HEK293 (cell line): ENCODE measurements around the gene LCN12.

ENCODE experiments used
- CTCF ChIA-PET: fragments of 350-600 bp; formaldehyde crosslinking; extraction: SDS; loops from one replicate; lab custom pipeline; 2021; ENCODE audit warnings: antibody characterized with exemption; lab: Yijun Ruan, JAX
- POLR2A ChIA-PET: fragments of 300-600 bp; formaldehyde crosslinking; extraction: SDS; loops from one replicate; lab custom pipeline; 2020; ENCODE audit warnings: antibody characterized with exemption, inconsistent platforms; lab: Yijun Ruan, JAX
- H3K27ac ChIP-seq: fragments of 200-500 bp; sonication (Bioruptor generic); 2 replicates; pipeline ENCODE4 v1.5.1; 2014; ENCODE audit warnings: low read depth, low read length, control low read depth, inconsistent platforms; ENCODE audit errors: extremely low read depth
- H3K36me3 ChIP-seq, 2 experiments: fragments of 200-500 bp in 1 of 2; sonication (Bioruptor generic) in 1 of 2; 1 replicate in 1 of 2; 2 replicates in 1 of 2; pipeline ENCODE4 v1.5.1; 2014 to 2017; ENCODE audit warnings: inconsistent platforms in 2 of 2, low read length in 2 of 2; ENCODE audit not compliant: control insufficient read depth in 2 of 2, insufficient read depth in 1 of 2
- H3K4me1 ChIP-seq: fragments of 200-500 bp; sonication (Bioruptor generic); 2 replicates; pipeline ENCODE4 v1.5.1; 2014; ENCODE audit warnings: mild to moderate bottlenecking, low read length, inconsistent platforms; ENCODE audit not compliant: control insufficient read depth, insufficient read depth
- H3K4me3 ChIP-seq: 2 replicates; pipeline ENCODE4 v1.5.1; 2011; ENCODE audit warnings: low read depth, mild to moderate bottlenecking, control low read depth, low read length, moderate library complexity
- H3K9me3 ChIP-seq: fragments of 200-500 bp; sonication (Bioruptor generic); 2 replicates; pipeline ENCODE4 v1.5.1; 2014; ENCODE audit warnings: low read depth, low read length, inconsistent platforms; ENCODE audit not compliant: control insufficient read depth, insufficient read depth
- KLF8 ChIP-seq: fragments of 450-650 bp; formaldehyde crosslinking; IDR thresholded peaks from 2 replicates; pipeline ENCODE4 v1.5.1; 2016; ENCODE audit warnings: missing biosample characterization, missing genetic modification characterization
- KLF9 ChIP-seq: fragments of 450-650 bp; formaldehyde crosslinking; IDR thresholded peaks from 2 replicates; pipeline ENCODE4 v1.5.1; 2016; ENCODE audit warnings: missing biosample characterization, missing genetic modification characterization, low read depth
- SP2 ChIP-seq: fragments of 450-650 bp; formaldehyde crosslinking; IDR thresholded peaks from 2 replicates; pipeline ENCODE4 v1.5.1; 2016; ENCODE audit warnings: missing biosample characterization, missing genetic modification characterization
- ZBTB11 ChIP-seq: fragments of 450-650 bp; formaldehyde crosslinking; conservative IDR thresholded peaks from 2 replicates; pipeline ENCODE4 v1.5.1; 2016; ENCODE audit warnings: low read depth, missing biosample characterization, missing genetic modification characterization
- ZBTB17 ChIP-seq: fragments of 450-650 bp; formaldehyde crosslinking; IDR thresholded peaks from 2 replicates; pipeline ENCODE4 v1.5.1; 2016; ENCODE audit warnings: missing biosample characterization, missing genetic modification characterization
- ZBTB44 ChIP-seq: fragments of 450-650 bp; IDR thresholded peaks from 2 replicates; pipeline ENCODE4 v1.5.1; 2018; ENCODE audit warnings: missing biosample characterization, mild to moderate bottlenecking, missing genetic modification characterization
- ZBTB8A ChIP-seq: fragments of 450-650 bp; formaldehyde crosslinking; IDR thresholded peaks from 2 replicates; pipeline ENCODE4 v1.5.1; 2016; ENCODE audit warnings: missing biosample characterization, missing genetic modification characterization
- ZFHX2 ChIP-seq: fragments of 450-650 bp; formaldehyde crosslinking; conservative IDR thresholded peaks from 2 replicates; pipeline ENCODE4 v1.5.1; 2016; ENCODE audit warnings: missing biosample characterization, missing genetic modification characterization
- ZNF10 ChIP-seq: fragments of 450-650 bp; formaldehyde crosslinking; IDR thresholded peaks from 2 replicates; pipeline ENCODE4 v1.5.1; 2017; ENCODE audit warnings: missing biosample characterization, missing genetic modification characterization
- ZNF157 ChIP-seq: fragments of 450-650 bp; formaldehyde crosslinking; IDR thresholded peaks from 2 replicates; pipeline ENCODE4 v1.5.1; 2016; ENCODE audit warnings: missing biosample characterization, missing genetic modification characterization
- ZNF214 ChIP-seq: fragments of 450-650 bp; formaldehyde crosslinking; IDR thresholded peaks from 2 replicates; pipeline ENCODE4 v1.5.1; 2017; ENCODE audit warnings: missing biosample characterization, mild to moderate bottlenecking, missing genetic modification characterization, borderline replicate concordance
- ZNF324 ChIP-seq: fragments of 450-650 bp; formaldehyde crosslinking; IDR thresholded peaks from 2 replicates; pipeline ENCODE4 v1.5.1; 2016; ENCODE audit warnings: missing biosample characterization, missing genetic modification characterization
- ZNF426 ChIP-seq: fragments of 450-650 bp; formaldehyde crosslinking; IDR thresholded peaks from 2 replicates; pipeline ENCODE4 v1.5.1; 2017; ENCODE audit warnings: missing biosample characterization, missing genetic modification characterization, mild to moderate bottlenecking, inconsistent platforms, moderate library complexity
- ZNF473 ChIP-seq: fragments of 450-650 bp; formaldehyde crosslinking; IDR thresholded peaks from 2 replicates; pipeline ENCODE4 v1.5.1; 2017; ENCODE audit warnings: missing biosample characterization, missing genetic modification characterization
- ZNF48 ChIP-seq: fragments of 450-650 bp; formaldehyde crosslinking; IDR thresholded peaks from 2 replicates; pipeline ENCODE4 v1.5.1; 2016; ENCODE audit warnings: missing biosample characterization, missing genetic modification characterization
- ZNF510 ChIP-seq: fragments of 450-650 bp; formaldehyde crosslinking; IDR thresholded peaks from 2 replicates; pipeline ENCODE4 v1.5.1; 2018; ENCODE audit warnings: mild to moderate bottlenecking, missing genetic modification characterization, missing biosample characterization; ENCODE audit not compliant: insufficient replicate concordance
- ZNF521 ChIP-seq: fragments of 450-650 bp; formaldehyde crosslinking; IDR thresholded peaks from 2 replicates; pipeline ENCODE4 v1.5.1; 2017; ENCODE audit warnings: missing biosample characterization, mild to moderate bottlenecking, missing genetic modification characterization
- ZNF658 ChIP-seq: fragments of 450-650 bp; formaldehyde crosslinking; IDR thresholded peaks from 2 replicates; pipeline ENCODE4; 2016; ENCODE audit warnings: missing biosample characterization, missing genetic modification characterization
- TF ChIP-seq, protein P1 (sequence below): fragments of 450-650 bp; formaldehyde crosslinking; IDR thresholded peaks from 2 replicates; pipeline ENCODE4 v1.5.1; 2016; ENCODE audit warnings: missing biosample characterization, missing genetic modification characterization, borderline replicate concordance
- TF ChIP-seq, protein P2 (sequence below): fragments of 450-650 bp; formaldehyde crosslinking; IDR thresholded peaks from 2 replicates; pipeline ENCODE4 v1.5.1; 2016; ENCODE audit warnings: missing biosample characterization, missing genetic modification characterization
- TF ChIP-seq, protein P3 (sequence below): fragments of 450-650 bp; formaldehyde crosslinking; IDR thresholded peaks from 2 replicates; pipeline ENCODE4 v1.5.1; 2016; ENCODE audit warnings: missing biosample characterization, missing genetic modification characterization

The LCN12 gene

DNA sequence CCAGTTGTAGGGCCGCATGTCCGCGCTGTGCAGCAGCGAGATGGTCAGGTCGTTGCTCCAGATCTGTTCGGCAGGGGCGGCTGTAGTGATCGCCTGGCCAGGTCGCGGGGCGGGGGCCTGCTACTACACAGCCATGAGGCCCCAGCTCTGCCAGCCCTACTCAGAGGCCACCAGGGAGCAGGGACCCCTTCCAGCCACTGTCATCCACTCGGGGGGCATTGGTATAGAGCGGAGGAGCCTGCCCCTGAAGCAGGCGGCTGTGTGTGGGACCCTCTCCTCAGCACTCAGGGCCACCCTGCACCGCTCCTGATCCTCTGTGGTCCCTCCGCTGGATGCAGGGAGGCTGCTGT lies 9.2 kb upstream of the LCN12 start (continued):
- TF ChIP-seq ZNF510 = no peak

DNA sequence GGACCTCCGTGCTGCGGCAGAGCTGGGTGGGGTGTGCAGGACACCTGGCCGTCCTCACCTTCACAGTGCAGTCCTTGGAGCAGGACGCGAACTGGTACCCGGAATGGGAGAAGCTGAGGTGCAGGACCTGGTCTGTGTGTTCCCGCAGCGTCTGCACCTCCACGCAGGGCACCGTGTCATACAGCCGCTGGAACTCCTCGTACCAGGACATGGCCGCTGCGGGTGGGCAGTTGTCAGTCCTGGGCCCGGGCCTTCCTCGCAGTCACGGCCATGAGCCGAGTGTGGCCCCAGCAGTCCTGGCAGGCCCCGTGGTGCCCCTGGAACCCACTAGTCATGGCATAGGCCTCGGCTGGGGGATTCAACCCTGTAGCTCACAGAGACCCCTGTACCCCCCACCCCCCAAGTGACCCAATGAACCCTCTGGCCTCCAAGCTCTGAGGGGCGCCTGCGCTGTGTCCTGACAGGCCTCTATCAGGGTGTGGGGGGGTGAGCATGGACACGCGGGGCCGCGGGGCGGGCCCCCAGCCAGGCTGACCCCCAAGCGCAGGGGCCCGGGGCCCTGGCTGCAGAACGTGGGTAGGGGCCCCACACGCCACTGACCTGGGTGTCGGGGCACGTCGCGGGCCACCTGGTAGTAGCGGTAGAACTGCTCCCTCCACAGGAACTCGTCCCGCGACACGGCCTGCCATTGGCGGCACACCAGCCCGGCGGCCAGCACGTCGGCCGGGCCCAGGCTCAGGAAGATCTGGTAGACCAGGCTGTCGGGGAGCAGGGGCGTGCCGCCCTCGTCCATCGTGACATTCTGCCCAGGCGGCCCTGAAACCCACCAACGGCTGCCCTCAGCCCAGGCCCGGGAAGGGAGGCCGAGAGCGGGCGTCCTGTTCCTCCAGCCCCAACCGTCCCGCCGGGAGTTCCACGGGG lies 8.5 kb upstream of the LCN12 start:
- H3K36me3 ChIP-seq = peaks cover 0 to 45% of the 10 kb centered on the region in 2 experiments; a peak in 1 of 3 replicates
- H3K9me3 ChIP-seq = no peaks in the 10 kb centered on the region
- no peaks in the 10 kb centered on the region for H3K4me1 ChIP-seq
- POLR2A ChIA-PET = interaction anchor here (0.6 kb wide), 1 partner anchor 1165 kb away, joined by 3 read pairs; no protein-coding TSS in a partner anchor
- CTCF ChIA-PET = interaction anchor here (0.6 to 5.7 kb wide), 9 partner anchors 8 to 264 kb away, joined by 3 to 119 read pairs (median 3); no protein-coding TSS in a partner anchor
- H3K27ac ChIP-seq = peak overlapping the region; percentile 90
- peak overlapping the region; percentile 51 for H3K4me3 ChIP-seq
- TF ChIP-seq ZNF10 (tag by site-specific recombination) (no peak), ZNF473 (no peak), ZNF48 (tag by site-specific recombination) (no peak), ZBTB8A (tag by site-specific recombination) (peak; percentile 86), SP2 (tag by site-specific recombination) (peak; percentile 41), ZNF426 (tag by site-specific recombination) (no peak), ZNF214 (tag by site-specific recombination) (no peak), KLF8 (peak; percentile 65; the same call in 1 of the 2 replicates), ZBTB17 (tag by site-specific recombination) (no peak; the same call in 1 of the 2 replicates), ZBTB44 (tag by site-specific recombination) (no peak), KLF9 (tag by site-specific recombination) (peak; percentile 79), ZNF521 (tag by site-specific recombination) (no peak), ZNF658 (tag by site-specific recombination) (no peak), ZNF324 (tag by site-specific recombination) (peak; percentile 64; the same call in 1 of the 2 replicates), ZNF157 (tag by site-specific recombination) (no peak), ZBTB11 (tag by site-specific recombination) (peak; percentile 77), ZFHX2 (tag by site-specific recombination) (no peak)
- TF ChIP-seq, protein P1, sequence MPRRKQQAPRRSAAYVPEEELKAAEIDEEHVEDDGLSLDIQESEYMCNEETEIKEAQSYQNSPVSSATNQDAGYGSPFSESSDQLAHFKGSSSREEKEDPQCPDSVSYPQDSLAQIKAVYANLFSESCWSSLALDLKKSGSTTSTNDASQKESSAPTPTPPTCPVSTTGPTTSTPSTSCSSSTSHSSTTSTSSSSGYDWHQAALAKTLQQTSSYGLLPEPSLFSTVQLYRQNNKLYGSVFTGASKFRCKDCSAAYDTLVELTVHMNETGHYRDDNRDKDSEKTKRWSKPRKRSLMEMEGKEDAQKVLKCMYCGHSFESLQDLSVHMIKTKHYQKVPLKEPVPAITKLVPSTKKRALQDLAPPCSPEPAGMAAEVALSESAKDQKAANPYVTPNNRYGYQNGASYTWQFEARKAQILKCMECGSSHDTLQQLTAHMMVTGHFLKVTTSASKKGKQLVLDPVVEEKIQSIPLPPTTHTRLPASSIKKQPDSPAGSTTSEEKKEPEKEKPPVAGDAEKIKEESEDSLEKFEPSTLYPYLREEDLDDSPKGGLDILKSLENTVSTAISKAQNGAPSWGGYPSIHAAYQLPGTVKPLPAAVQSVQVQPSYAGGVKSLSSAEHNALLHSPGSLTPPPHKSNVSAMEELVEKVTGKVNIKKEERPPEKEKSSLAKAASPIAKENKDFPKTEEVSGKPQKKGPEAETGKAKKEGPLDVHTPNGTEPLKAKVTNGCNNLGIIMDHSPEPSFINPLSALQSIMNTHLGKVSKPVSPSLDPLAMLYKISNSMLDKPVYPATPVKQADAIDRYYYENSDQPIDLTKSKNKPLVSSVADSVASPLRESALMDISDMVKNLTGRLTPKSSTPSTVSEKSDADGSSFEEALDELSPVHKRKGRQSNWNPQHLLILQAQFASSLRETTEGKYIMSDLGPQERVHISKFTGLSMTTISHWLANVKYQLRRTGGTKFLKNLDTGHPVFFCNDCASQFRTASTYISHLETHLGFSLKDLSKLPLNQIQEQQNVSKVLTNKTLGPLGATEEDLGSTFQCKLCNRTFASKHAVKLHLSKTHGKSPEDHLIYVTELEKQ (tag by site-specific recombination) = no peak
- TF ChIP-seq, protein P2, sequence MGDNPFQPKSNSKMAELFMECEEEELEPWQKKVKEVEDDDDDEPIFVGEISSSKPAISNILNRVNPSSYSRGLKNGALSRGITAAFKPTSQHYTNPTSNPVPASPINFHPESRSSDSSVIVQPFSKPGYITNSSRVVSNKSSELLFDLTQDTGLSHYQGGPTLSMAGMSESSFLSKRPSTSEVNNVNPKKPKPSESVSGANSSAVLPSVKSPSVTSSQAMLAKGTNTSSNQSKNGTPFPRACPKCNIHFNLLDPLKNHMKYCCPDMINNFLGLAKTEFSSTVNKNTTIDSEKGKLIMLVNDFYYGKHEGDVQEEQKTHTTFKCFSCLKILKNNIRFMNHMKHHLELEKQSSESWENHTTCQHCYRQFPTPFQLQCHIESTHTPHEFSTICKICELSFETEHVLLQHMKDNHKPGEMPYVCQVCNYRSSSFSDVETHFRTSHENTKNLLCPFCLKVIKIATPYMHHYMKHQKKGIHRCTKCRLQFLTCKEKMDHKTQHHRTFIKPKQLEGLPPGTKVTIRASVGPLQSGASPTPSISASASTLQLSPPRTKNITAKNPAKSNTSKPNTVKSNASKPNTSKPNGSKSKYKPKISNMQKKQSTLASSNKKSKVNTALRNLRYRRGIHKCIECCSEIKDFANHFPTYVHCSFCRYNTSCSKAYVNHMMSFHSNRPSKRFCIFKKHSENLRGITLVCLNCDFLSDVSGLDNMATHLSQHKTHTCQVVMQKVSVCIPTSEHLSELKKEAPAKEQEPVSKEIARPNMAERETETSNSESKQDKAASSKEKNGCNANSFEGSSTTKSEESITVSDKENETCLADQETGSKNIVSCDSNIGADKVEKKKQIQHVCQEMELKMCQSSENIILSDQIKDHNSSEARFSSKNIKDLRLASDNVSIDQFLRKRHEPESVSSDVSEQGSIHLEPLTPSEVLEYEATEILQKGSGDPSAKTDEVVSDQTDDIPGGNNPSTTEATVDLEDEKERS = no peak
- TF ChIP-seq, protein P3, sequence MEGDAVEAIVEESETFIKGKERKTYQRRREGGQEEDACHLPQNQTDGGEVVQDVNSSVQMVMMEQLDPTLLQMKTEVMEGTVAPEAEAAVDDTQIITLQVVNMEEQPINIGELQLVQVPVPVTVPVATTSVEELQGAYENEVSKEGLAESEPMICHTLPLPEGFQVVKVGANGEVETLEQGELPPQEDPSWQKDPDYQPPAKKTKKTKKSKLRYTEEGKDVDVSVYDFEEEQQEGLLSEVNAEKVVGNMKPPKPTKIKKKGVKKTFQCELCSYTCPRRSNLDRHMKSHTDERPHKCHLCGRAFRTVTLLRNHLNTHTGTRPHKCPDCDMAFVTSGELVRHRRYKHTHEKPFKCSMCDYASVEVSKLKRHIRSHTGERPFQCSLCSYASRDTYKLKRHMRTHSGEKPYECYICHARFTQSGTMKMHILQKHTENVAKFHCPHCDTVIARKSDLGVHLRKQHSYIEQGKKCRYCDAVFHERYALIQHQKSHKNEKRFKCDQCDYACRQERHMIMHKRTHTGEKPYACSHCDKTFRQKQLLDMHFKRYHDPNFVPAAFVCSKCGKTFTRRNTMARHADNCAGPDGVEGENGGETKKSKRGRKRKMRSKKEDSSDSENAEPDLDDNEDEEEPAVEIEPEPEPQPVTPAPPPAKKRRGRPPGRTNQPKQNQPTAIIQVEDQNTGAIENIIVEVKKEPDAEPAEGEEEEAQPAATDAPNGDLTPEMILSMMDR (tag by site-specific recombination) = peak; percentile 45
